Rectal smooth muscle tissue (tissue), 1 donor: Measurements from ENCODE around the gene COL25A1.
"Not testable (repeated sequence)": the region's sequence is repeated elsewhere in the genome, so short reads cannot be mapped to it uniquely, and the experiment has no call there.

Experiments
- H3K27ac ChIP-seq: one replicate; pipeline ENCODE4 v1.7.0; 2013; ENCODE audit warnings: low read depth, low read length, inconsistent platforms
- H3K27me3 ChIP-seq: one replicate; pipeline ENCODE4 v1.7.0; 2013; ENCODE audit warnings: low read length; ENCODE audit not compliant: control insufficient read depth, insufficient read depth
- H3K36me3 ChIP-seq: one replicate; pipeline ENCODE4 v1.7.0; 2013; ENCODE audit warnings: low read length; ENCODE audit not compliant: control insufficient read depth, insufficient read depth
- H3K4me1 ChIP-seq: one replicate; pipeline ENCODE4 v1.7.0; 2013; ENCODE audit warnings: low read length; ENCODE audit not compliant: control insufficient read depth, insufficient read depth
- H3K4me3 ChIP-seq: one replicate; pipeline ENCODE4 v1.7.0; 2013; ENCODE audit warnings: low read length
- H3K9ac ChIP-seq: one replicate; pipeline ENCODE4 v1.7.0; 2013; ENCODE audit warnings: low read length

Gene COL25A1

GRCh38 chr4:109126856-109127255, 175.6 kb downstream of the COL25A1 start:
- no peak overlapping the region for H3K27ac ChIP-seq
- H3K4me1 ChIP-seq = no peaks in the 10 kb centered on the region
- H3K27me3 ChIP-seq = no peaks in the 10 kb centered on the region
- H3K4me3 ChIP-seq = no peak overlapping the region
- no peak overlapping the region for H3K9ac ChIP-seq
- no peaks in the 10 kb centered on the region for H3K36me3 ChIP-seq

GRCh38 chr4:109125084-109125483, 177.4 kb downstream of the COL25A1 start:
- no peak overlapping the region for H3K27ac ChIP-seq
- H3K9ac ChIP-seq = no peak overlapping the region
- H3K36me3 ChIP-seq = no peaks in the 10 kb centered on the region
- H3K4me3 ChIP-seq = no peak overlapping the region
- no peaks in the 10 kb centered on the region for H3K4me1 ChIP-seq
- no peaks in the 10 kb centered on the region for H3K27me3 ChIP-seq

GRCh38 chr4:109123951-109124350, 178.5 kb downstream of the COL25A1 start:
- Histone ChIP-seq H3K36me3 (no peaks in the 10 kb centered on the region), H3K9ac (no peak overlapping the region), H3K4me3 (no peak overlapping the region), H3K4me1 (no peaks in the 10 kb centered on the region), H3K27me3 (no peaks in the 10 kb centered on the region), H3K27ac (no peak overlapping the region)

DNA sequence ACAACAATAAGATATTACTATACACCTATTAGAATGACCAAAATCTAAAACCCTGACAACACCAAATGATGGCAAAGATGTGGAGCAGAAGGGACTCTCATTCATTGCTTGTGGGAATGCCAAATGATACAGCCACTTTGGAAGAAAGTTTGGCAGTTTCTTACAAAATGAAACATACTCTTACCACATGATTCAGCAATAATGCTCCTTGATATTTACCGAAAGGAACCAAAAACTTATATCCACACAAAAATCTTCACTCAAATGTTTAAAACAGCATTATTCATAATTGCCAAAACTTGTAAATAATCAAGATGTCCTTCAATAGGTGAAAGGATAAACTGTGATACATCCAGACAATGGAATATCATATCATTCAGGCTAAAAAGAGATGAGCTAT, 180.9 kb downstream of the COL25A1 start:
- H3K4me1 ChIP-seq = no peaks in the 10 kb centered on the region
- no peak overlapping the region for H3K9ac ChIP-seq
- no peak overlapping the region for H3K4me3 ChIP-seq

DNA sequence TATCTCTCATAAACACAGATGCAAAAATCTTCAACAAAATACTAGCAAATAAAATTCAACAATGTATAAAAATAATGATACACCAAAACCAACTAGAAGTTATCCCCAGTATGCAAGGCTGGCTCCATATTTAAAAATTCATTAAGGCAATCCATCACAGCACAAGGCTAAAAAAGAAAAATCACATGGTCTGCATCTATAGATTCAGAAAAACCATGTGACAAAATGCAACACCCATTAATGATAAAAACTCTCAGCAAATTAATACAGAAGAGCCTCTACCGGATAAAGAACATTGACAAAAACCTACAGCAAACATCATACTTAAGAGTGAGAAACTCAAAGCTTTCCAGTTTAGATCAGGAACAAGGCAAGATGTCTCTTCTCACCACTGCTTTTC, 182.6 kb downstream of the COL25A1 start:
- H3K27ac ChIP-seq = no peak overlapping the region
- H3K9ac ChIP-seq = no peak overlapping the region
- H3K36me3 ChIP-seq = no peaks in the 10 kb centered on the region
- H3K4me1 ChIP-seq = no peaks in the 10 kb centered on the region
- H3K27me3 ChIP-seq = no peaks in the 10 kb centered on the region
- H3K4me3 ChIP-seq = no peak overlapping the region

More for the DNA sequence above, 180.9 kb downstream of the COL25A1 start:
- Histone ChIP-seq H3K36me3 (no peaks in the 10 kb centered on the region), H3K27ac (no peak overlapping the region), H3K27me3 (no peaks in the 10 kb centered on the region)

GRCh38 chr4:109118635-109119034, 183.8 kb downstream of the COL25A1 start:
- no peaks in the 10 kb centered on the region for H3K36me3 ChIP-seq
- H3K9ac ChIP-seq = no peak overlapping the region
- no peaks in the 10 kb centered on the region for H3K27me3 ChIP-seq
- no peak overlapping the region for H3K4me3 ChIP-seq
- no peak overlapping the region for H3K27ac ChIP-seq
- no peaks in the 10 kb centered on the region for H3K4me1 ChIP-seq

DNA sequence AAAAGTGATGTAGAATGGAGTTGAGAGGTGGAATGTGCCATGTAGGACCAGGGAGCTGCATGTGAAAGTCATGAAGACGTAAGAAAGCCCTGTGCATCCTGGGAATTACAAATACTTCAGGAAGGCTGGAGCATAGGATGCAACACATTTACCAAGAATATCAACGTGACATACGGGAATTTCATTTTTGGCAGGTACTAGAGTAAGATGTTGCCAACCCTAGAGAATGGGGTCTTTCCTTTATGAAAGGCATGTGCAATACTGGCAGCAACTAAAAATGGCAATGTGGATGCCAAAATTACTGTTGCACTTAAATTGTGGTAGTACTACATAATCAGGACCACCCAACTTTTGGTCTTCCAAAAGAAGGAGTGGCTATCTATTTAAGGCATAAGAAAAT, 188.0 kb downstream of the COL25A1 start:
- Histone ChIP-seq H3K9ac (no peak overlapping the region), H3K4me1 (no peaks in the 10 kb centered on the region), H3K27me3 (no peaks in the 10 kb centered on the region), H3K4me3 (no peak overlapping the region), H3K36me3 (no peaks in the 10 kb centered on the region), H3K27ac (no peak overlapping the region)

GRCh38 chr4:109113521-109113920, 188.9 kb downstream of the COL25A1 start:
- H3K27me3 ChIP-seq = no peaks in the 10 kb centered on the region
- H3K9ac ChIP-seq = no peak overlapping the region
- H3K36me3 ChIP-seq = no peaks in the 10 kb centered on the region
- H3K4me1 ChIP-seq = no peaks in the 10 kb centered on the region
- H3K27ac ChIP-seq = no peak overlapping the region
- no peak overlapping the region for H3K4me3 ChIP-seq

DNA sequence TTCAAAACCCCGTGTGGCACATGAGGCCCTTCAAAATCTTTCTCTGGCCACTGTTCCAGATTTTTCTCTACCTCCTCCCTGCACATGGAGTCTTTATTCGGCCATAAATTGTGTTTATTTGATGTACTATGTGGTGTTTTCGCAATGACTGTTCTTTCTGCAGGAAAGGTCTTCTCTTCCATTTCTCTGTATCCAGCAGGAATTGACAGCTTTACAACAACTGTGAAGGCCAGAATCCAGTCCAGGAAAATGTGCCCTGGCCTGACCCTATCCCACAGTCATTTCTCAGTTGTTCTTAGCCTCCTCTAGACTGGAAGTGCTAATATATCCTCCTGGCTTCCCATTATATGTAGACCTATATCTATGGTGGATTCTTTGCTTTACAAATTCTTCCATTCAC, 191.4 kb downstream of the COL25A1 start:
- Histone ChIP-seq H3K36me3 (no peaks in the 10 kb centered on the region), H3K9ac (no peak overlapping the region), H3K4me3 (no peak overlapping the region), H3K27ac (no peak overlapping the region), H3K4me1 (no peaks in the 10 kb centered on the region), H3K27me3 (no peaks in the 10 kb centered on the region)

DNA sequence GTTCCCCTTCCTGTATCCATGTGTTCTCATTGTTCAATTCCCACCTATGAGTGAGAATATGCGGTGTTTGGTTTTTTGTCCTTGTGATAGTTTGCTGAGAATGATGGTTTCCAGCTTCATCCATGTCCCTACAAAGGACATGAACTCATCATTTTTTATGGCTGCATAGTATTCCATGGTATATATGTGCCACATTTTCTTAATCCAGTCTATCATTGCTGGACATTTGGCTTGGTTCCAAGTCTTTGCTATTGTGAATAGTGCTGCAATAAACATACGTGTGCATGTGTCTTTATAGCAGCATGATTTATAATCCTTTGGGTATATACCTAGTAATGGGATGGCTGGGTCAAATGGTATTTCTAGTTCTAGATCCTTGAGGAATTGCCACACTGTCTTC, 194.2 kb downstream of the COL25A1 start:
- H3K27ac ChIP-seq, H3K4me3 ChIP-seq, H3K9ac ChIP-seq, H3K36me3 ChIP-seq, H3K27me3 ChIP-seq, H3K4me1 ChIP-seq: not testable (repeated sequence)

- Histone ChIP-seq H3K27ac (no peak overlapping the region), H3K4me3 (no peak overlapping the region), H3K9ac (no peak overlapping the region), H3K36me3 (no peaks in the 10 kb centered on the region), H3K27me3 (no peaks in the 10 kb centered on the region), H3K4me1 (no peaks in the 10 kb centered on the region)
Observed at GRCh38 chr4:109094056-109094455, 208.4 kb downstream of the COL25A1 start.

DNA sequence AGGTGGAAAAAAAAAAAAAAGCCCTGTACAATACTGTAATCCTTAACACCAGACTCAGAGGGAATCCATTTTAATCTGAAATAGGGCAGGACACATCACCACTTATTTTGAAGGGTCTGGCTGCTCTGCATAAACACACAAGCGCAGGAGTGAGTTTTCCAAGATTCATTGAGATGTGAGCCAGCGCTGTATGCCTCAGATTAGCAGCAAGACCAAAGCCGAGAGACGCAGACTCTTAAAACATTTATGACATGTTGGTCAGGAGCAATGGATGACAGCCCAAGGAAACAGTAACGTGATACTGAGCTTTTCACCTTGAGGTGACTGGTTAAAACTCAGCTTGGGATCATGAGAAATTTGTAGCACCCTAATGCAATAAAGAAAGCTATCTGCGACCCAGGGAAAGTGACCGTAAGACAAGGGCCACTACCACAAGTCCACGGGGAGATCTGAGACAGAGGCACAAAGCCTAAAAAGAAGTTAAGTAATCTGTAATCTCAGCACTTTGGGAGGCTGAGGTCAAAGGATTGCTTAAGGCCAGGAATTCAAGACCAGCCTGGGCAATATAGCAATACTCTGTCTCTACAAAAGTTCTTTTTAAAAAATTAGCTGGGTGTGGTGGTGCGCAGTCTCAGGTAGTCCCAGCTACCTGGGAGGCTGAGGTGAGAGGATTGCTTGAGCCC, 210.6 kb downstream of the COL25A1 start:
- no peaks in the 10 kb centered on the region for H3K36me3 ChIP-seq
- no peaks in the 10 kb centered on the region for H3K27me3 ChIP-seq
- no peak overlapping the region for H3K9ac ChIP-seq
- H3K4me3 ChIP-seq = no peak overlapping the region
- H3K27ac ChIP-seq = no peak overlapping the region
- H3K4me1 ChIP-seq = no peaks in the 10 kb centered on the region

DNA sequence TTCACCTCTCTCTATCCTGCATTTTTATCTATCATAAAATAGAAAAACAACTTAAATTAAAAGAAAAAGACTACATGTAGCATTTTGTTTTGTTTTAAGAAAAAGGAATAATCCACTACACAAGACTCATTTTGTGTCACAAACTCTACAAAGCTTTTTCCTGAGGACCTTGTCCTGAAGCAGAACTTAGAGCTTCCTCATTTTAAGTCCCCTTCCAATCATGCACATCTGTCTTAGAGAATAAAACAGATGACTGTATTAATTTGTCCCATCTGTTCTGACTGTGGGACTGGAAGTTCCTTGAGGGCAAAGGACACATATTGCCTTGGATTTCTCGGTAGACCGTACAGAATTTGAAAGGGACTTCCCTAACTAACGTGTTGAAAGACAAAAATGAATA, 218.5 kb downstream of the COL25A1 start:
- no peaks in the 10 kb centered on the region for H3K36me3 ChIP-seq
- H3K4me1 ChIP-seq = no peaks in the 10 kb centered on the region
- no peak overlapping the region for H3K27ac ChIP-seq
- H3K4me3 ChIP-seq = no peak overlapping the region
- H3K9ac ChIP-seq = no peak overlapping the region
- no peaks in the 10 kb centered on the region for H3K27me3 ChIP-seq
